D341Med (cell line): ENCODE results near the gene BPHL.
A peak's percentile ranks its signal among the peaks of the same experiment; 100 is the strongest.
"Not testable (repeated sequence)": the region's sequence is repeated elsewhere in the genome, so short reads cannot be mapped to it uniquely, and the experiment has no call there.

ENCODE experiments used
- DNase-seq: peaks from one replicate; pipeline ENCODE4 v3.0.0; 2012; ENCODE audit warnings: low spot score

Gene BPHL

GRCh38 chr6:3156184-3157130 is 37.9 kb downstream of the BPHL start:
- DNase-seq, result peak; percentile 64

DNA sequence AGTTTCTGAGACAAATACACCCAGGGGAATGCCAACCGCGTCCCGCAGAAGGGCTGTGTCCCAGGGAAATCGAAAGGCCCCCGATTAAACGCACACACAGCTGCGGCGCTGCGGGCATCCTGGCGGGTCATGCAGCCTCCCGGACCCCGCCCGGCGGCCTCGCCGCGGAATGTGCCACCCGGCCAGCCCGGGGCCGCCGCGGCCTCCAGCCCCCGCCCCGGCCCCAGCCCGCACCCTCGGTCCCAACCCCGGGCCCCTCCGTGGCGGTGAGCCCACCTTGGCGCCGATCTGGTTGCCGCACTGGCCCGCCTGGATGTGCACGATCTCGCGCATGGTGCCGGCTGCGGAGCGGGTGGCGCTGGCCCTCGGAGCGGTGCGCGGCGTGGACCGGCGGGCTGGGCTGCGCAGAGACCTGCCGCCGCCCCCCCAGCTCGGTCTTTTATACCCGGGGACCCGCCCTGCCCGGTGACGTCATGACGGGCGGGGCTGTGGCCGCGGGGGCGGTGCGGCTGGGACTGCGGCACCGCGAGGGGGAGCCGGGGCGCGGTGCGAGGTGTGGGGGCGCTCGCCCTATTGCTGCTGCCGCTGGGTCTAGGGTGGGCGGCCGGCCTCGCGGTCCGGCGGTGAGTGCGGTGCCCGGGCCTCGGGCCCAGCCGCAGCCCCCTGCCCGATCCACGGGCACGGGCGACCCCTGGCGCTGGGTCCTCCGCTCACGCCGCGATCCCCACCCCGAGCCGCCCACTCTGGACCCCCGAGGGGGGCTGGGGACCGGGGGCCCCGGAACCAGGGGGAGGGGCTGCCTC is 38.8 kb downstream of the BPHL start, which contains the start of gene TUBB2A:
TSS of gene TUBB2A (minus strand) at position 414 of the 803 bp plus-strand sequence. CDS start at position 333, 81 bp downstream.
- DNase-seq, result peak; percentile 100

DNA sequence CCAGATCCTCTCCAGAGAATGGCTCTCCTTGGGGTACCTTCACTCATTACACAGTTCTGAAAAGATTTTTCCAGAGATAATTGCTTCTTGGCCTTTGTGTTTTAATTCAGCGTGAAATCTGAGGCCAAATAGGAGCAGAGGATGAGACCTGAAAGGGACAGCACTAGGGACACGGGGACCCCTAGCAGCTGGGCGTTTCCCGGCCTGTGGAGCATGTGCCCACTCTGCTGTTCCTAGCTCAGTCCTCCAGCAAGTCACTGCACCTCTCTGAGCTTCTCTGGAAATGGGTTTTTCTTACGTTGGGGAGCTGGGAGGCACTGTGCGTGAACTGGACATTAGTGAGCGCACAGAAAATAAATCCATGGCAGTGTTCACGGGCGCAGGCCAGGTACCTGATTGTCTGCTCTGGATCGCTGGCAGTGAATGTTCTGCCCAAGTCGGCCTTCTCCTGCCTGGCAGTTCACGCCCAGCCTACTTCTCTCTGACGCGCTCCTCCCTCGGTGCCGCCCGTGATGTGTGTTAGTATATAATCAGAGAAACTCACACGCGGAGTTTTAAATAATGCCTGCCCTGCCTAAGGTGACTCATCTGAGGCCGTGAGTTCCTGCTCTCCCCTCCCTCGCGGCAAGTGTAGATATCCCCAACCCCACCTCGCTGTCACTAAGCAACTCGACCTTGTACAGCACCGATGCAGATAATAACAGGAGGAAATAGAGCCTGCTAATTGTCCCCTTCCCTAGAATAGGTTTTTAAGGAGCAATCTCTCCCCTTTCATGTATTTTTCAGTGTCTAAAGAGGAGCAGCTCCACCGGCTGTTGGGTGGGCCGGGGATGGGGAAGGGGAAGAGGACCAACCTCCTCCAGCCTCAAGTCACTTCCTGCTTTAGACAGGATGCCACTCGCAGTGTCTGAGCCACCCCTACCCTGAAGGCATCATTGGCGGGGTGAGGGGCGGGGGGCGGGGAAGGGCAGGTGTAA is 41.6 kb downstream of the BPHL start:
- peak; percentile 24 for DNase-seq

DNA sequence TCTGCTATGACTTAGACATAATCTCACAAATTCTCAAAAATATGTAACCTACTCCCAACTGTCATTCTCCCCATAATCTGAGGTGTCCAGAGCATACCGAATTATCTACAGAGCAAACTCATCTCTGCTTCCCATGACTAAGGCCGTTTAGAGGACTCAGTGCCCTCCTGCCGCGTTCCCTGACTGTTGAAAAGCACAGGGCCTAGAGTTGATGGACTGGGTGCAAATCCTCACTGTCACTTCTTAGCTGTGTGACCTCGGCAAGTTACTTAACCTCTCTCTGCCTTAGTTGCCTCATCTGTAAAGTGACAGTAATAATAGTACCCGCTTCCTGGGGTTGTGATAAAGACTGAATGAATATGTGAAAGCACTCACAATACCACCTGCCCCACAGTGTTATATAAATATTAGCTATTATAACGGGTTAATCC is 43.6 kb downstream of the BPHL start:
- DNase-seq, result no peak

DNA sequence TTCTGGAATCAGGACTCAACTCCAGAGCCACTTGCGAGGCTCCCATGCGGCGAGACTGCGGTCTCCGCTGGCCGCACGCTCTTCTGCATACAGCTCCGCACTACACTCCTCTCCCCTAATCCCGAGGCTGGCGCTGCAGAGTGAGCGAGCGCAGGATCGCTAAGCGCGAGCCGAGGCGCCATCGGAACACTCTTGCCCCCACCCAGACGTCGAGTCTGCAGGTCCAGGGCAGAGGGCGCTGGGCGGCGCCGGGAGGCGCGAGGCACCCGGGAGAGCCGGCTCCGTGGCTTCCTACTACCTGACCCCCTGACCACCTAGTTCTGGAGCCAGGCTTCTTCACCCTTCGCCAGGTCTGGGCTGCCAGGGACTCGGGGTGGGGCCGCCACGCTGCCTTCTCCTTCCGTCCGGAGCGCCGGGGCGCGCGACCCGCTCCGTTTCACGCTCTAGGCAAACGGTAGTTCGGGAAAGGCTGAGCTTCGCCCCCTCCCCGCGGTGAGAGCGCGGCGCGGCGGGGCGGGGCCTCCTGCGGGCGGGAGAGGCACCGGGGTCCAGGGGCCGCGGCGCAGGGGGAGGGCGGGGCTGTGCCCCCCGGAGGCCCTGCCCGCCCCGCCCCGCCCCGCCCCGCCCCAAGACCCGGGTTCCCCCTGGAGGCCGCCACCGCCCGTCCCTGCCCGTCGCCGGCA is 44.2 kb downstream of the BPHL start:
- DNase-seq, result peak; percentile 99

DNA sequence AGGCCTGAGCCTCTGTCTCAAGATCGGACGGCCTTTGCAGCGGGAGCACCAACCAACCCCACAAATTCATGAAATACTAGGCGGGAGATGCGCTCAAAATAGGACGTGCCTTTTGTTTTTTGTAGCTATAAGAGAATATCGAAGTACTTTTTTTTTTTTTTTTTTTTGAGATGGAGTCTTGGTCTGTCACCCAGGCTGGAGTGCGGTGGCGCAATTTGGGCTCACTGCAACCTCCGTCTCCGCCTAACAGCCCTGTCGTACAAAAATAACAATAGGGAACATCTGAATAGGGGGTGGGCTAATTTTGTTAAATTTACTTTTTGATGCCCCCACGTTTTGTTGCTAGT is 44.7 kb downstream of the BPHL start:
- DNase-seq, result no peak

GRCh38 chr6:3164388-3164787 is 45.9 kb downstream of the BPHL start:
- no peak for DNase-seq

DNA sequence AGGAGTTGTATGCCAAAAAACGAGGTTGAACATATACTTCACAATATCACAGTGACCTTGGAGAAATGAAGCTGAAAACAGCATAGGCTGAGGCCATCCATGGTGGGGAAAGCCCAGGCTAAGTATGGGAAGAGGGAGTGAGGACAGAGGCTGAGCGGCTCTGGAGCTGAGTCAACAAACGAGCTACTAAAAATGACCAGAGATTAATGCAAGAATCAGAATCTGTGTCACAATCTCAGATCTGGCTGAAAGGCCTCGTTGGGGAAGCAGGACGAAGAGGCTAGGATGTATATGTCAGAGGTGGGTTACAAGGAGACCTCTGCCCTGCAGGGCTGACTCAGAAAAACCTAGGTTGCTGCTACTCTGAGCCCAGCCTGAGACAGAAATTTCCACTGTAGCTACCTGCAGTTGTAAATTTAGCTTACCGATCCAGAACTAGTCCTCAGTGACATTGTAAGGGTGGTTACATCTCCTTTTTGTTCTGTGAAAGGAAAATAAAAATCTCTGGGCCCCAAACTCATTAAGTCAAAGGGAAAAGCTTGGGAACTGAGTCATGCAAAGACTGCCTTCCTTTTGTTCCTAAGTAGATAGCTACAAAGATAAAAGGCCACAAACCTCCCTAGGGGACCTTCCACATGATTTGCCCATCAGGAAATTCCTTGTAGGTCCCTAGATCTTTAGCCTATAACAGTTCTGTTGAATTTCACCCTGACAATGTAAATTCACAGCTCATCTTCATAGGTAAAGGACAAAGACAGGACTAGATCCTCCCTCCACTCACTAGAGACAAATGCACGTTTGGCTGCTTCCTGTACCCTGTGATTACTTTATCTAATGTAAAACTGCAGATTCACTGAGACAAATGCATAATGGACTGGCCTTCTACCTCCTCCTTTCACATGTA is 47.4 kb downstream of the BPHL start:
- DNase-seq, result no peak

DNA sequence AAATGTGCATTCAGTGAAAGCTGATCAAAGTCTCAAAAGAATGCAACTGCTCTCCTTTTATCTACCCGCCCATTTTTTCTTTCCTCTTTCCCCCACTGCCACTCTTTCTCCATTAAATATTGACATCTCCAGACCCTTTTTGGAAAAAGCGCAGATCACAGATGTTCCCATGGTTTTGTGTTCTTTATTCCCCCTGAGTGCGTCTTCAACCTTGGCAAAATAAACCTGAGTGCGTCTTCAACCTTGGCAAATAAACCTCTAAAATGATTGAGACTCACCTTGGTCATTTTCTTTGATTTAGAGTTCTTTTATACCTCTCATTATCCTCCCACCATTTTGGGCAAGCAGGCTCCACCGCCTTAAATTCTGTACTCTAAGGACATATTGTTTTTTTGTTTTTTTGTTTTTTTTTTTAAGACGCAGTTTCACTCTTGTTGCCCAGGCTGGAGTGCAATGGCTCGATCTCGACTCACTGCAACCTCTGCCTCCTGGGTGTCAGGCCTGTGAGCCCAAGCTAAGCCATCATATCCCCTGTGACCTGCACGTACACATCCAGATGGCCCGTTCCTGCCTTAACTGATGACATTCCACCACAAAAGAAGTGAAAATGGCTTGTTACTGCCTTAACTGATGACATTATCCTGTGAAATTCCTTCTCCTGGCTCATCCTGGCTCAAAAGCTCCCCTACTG is 48.2 kb downstream of the BPHL start:
- not testable (repeated sequence) for DNase-seq

- DNase-seq, result not testable (repeated sequence)
Measured at GRCh38 chr6:3168046-3168445, 49.5 kb downstream of the BPHL start.

DNA sequence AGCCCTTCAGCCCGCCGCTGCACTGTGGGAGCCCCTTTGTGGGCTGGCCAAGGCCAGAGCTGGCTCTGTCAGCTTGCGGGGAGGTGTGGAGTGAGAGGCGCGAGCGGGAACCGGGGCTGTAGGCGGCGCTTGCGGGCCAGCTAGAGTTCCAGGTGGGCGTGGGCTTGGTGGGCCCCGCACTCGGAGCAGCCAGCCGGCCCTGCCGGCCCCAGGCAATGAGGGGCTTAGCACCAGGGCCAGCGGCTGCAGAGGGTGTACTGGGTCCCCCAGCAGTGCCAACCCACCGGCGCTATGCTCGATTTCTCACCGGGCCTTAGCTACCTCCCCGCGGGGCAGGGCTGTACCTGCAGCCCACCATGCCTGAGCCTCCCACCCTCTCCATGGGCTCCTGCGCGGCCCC is 52.2 kb downstream of the BPHL start:
- not testable (repeated sequence) for DNase-seq

- not testable (repeated sequence) for DNase-seq
Measured at GRCh38 chr6:3171313-3172175, 53.0 kb downstream of the BPHL start.

DNA sequence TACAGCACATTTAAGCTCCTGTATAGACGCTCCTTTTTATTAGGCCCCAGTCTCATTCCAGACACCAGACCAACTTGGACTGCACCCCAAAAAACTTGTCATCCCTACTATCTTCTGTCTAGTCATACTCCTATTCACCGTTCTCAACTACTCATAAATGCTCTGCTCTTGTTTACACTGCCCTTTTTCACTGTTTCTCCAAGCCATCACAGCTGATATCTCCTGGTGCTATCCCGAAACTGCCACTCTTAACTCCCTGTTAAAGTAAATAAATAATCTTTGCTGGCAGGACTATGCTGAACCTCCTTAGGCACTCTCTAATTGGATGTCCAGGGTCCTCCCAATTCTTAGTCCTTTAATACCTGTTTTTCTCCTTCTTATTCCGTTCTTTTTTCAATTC is 54.3 kb downstream of the BPHL start:
- not testable (repeated sequence) for DNase-seq

DNA sequence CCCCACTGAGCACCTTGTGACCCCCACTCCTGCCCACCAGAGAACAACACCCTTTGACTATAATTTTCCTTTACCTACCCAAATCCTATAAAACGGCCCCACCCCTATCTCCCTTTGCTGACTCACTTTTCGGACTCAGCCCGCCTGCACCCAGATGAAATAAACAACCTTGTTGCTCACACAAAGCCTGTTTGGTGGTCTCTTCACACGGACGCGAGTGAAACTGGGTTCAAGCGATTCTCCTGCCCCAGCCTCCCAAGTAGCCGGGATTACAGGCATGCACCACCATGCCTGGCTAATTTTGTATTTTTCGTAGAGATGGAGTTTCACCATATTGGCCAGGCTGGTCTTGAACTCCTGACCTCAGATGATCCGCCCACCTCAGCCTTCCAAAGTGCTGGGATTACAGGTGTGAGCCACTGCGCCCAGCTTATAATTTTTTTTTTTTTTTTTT is 55.2 kb downstream of the BPHL start:
- not testable (repeated sequence) for DNase-seq

DNA sequence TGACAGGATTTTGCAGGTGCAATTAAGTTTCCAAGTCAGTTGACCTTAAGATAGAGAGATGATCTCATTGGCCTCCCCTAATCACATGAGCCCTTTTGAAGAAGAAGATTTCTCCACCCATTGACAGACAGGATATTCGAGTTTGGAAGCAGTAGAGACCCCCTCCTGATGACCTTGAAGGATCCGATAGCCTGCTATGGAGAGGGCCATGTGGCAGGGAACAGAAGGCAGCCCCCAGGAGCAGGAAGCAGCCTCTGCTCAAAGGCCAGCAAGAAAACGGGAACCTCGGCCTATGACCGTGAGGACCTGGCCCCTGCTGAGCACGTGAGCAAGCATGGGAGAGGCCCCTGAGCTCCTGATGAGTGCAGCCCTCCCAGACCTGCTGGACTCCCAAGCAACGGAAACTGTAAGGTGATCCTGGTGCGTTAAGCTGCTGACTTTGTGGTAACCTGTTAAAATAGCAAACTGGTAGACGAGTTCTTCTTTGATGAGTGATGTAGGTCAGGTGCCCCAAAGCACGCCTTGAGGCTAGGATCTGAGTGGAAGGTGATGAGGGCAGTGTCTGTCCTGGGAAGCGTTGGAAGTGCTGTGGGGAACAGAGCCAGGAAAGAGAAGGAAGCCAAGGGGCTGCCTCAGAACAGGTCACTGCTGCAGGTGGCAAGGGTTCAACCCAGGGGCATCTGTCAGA is 57.3 kb downstream of the BPHL start:
- no peak for DNase-seq

DNA sequence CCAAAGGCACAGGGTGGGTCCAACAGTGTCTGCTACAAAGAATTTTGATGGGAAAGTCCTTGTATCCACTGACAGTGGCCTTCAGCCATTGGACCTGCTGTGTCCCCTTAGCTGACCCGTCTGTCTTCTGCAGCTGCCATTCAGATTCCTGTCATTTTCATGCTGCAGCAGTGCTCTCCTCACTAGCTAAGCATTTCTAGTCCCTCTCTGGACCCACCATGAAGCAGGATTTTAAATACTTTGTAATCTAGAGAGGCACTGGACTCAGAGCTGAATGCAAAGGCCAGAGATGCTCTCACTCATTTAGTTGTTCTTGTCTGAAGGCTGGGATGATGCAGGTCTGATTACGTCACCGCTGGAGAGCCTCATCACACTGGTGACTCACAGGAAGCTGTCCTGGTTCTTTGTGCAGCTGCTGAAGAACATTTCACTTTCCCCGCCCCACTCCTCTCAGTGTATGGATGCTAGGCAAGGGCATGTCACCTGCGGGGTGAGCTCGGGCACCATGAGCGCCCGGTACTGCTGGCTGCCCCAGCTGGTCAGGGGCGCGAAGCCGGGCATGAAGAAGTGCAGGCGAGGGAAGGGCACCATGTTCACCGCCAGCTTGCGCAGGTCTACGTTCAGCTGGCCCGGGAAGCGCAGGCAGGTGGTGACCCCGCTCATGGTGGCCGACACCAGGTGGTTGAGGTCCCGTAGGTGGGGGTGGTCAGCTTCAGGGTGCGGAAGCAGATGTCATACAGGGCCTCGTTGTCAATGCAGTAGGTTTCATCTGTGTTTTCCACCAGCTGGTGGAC is 58.2 kb downstream of the BPHL start:
- no peak for DNase-seq

DNA sequence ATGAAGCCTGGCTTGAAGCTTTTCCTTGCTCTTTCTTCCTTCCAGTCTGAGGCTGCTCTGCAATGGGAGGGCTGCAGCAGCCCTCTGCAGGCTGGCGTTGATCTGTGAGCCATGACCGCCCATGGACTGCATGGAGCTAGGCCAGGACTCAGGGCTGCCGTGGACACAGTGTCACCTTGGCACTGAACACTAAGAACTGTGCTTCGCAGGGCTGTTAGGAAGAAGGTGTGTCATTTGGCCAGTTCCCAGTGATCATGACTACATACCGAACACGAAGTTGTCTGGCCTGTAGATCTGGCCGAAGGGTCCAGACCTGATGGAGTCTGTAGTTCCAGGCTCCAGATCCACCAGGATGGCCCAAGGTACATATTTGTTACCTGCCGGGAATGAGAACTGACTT is 60.2 kb downstream of the BPHL start:
- not testable (repeated sequence) for DNase-seq
